ENCODE data around the gene USP24.
"Not testable (repeated sequence)": the region's sequence is repeated elsewhere in the genome, so short reads cannot be mapped to it uniquely, and the experiment has no call there.

Gene USP24

GRCh38 chr1:55231745-55232144 is 16.6 kb upstream of the USP24 start:
- DNase-seq = no peak

- no peak for DNase-seq
Measured at GRCh38 chr1:55230659-55231058, 15.5 kb upstream of the USP24 start.

GRCh38 chr1:55229726-55230125 is 14.6 kb upstream of the USP24 start:
- not testable (repeated sequence) for DNase-seq

- no peak for DNase-seq
Measured at GRCh38 chr1:55225228-55225627, 10.1 kb upstream of the USP24 start.

- no peak for DNase-seq
Measured at GRCh38 chr1:55224729-55225128, 9.6 kb upstream of the USP24 start.

- DNase-seq = no peak
Measured at GRCh38 chr1:55222152-55222551, 7.0 kb upstream of the USP24 start.

- DNase-seq = peak in 1 of 2 donors; percentile 49
Measured at GRCh38 chr1:55217226-55217986, 2.2 kb upstream of the USP24 start.

GRCh38 chr1:55216096-55216495 is 932 bp upstream of the USP24 start:
- DNase-seq = no peak

- DNase-seq = peak in 1 of 2 donors; percentile 74
Measured at GRCh38 chr1:55214934-55215193, 300 bp downstream of the USP24 start.

GRCh38 chr1:55214212-55214933 is 791 bp downstream of the USP24 start:
- DNase-seq = peak; percentile 50 to 60

- DNase-seq = no peak
Measured at GRCh38 chr1:55213885-55214211, 1.3 kb downstream of the USP24 start.

GRCh38 chr1:55213151-55213884 is 1.8 kb downstream of the USP24 start:
- no peak for DNase-seq

GRCh38 chr1:55212349-55213150 is 2.6 kb downstream of the USP24 start:
- no peak for DNase-seq

- no peak for DNase-seq
Measured at GRCh38 chr1:55211863-55212262, 3.3 kb downstream of the USP24 start.

- no peak for DNase-seq
Measured at GRCh38 chr1:55210990-55211801, 4.0 kb downstream of the USP24 start.

- no peak for DNase-seq
Measured at GRCh38 chr1:55209247-55209646, 5.9 kb downstream of the USP24 start.

- no peak for DNase-seq
Measured at GRCh38 chr1:55206210-55206609, 9.0 kb downstream of the USP24 start.

GRCh38 chr1:55204997-55205396 is 10.2 kb downstream of the USP24 start:
- DNase-seq = no peak

GRCh38 chr1:55203064-55203463 is 12.1 kb downstream of the USP24 start:
- no peak for DNase-seq

GRCh38 chr1:55200667-55201066 is 14.5 kb downstream of the USP24 start:
- no peak for DNase-seq

GRCh38 chr1:55199735-55200134 is 15.4 kb downstream of the USP24 start:
- not testable (repeated sequence) for DNase-seq

- no peak for DNase-seq
Measured at GRCh38 chr1:55198044-55198443, 17.1 kb downstream of the USP24 start.
